NB4 (cell line): ENCODE data around the gene NOP9.

Experiments used
- CTCF ChIP-seq: IDR thresholded peaks from one replicate; pipeline ENCODE4 v1.5.1; 2012; ENCODE audit warnings: low read depth, low read length
- MAX ChIP-seq: IDR thresholded peaks from 2 replicates; pipeline ENCODE4 v1.6.1; 2011; ENCODE audit warnings: low read depth, low read length
- MYC ChIP-seq: IDR thresholded peaks from 2 replicates; pipeline ENCODE4 v1.6.1; 2011; ENCODE audit warnings: low read depth, low read length
- POLR2A ChIP-seq: IDR thresholded peaks from 2 replicates; pipeline ENCODE4 v1.6.1; 2011; ENCODE audit warnings: mild to moderate bottlenecking; ENCODE audit not compliant: insufficient read length; ENCODE audit errors: extremely low read depth

DNA sequence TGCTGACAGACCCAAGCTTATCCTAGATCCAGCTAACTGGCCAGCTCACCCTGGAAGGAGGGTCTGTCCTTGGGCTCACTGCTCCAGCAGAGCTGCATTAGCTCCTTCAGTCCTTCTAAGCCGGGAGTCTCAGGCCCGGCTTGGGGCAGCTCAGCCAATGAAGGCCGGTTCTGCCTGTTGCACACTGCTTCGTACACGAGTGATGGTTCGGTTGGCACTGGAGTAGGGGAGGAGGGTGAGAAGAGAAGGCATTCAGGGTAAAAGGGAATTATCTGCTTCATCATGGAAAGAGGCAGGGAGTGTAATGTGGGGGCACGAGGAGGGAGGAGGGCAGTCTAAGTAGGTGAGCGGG, 38.1 kb downstream of the NOP9 start:
- no peak for TF ChIP-seq POLR2A
- no peak for TF ChIP-seq MAX
- TF ChIP-seq CTCF, result no peak
- no peak for TF ChIP-seq MYC
